Umbilical cord (tissue), 2 donors: ENCODE data around the gene MLC1. TPM values are rescaled to one million over a fixed set of nuclear protein-coding genes. Genes with fewer than 3 reads are reported as not detected.
"Not testable (repeated sequence)": the region's sequence is repeated elsewhere in the genome, so short reads cannot be mapped to it uniquely, and the experiment has no call there.

Source experiments
- DNase-seq: peaks from one replicate; pipeline ENCODE4 v3.0.0-alpha.2; 2015; ENCODE audit warnings: low spot score
- total RNA-seq: library from RNA; depleted of rRNA; stranded (reverse); fragments of >200 nt; gene quantifications from one replicate; pipeline ENCODE4 v1.2.3, GENCODE V29; 2014; ENCODE audit warnings: low replicate concordance; ENCODE audit not compliant: insufficient read depth

The MLC1 gene
- total RNA-seq, 1 donor from 2014 or later = 0.24 TPM

- peak; percentile 57 for DNase-seq
These were observed 18.9 kb upstream of the MLC1 start for GRCh38 chr22:50104141-50104544.

- DNase-seq = no peak
These were observed 17.7 kb upstream of the MLC1 start for GRCh38 chr22:50102946-50103345.

- no peak for DNase-seq
These were observed 16.8 kb upstream of the MLC1 start for GRCh38 chr22:50101870-50102565.

- DNase-seq = no peak
These were observed 12.8 kb upstream of the MLC1 start for GRCh38 chr22:50098052-50098451.

GRCh38 chr22:50092342-50092741 lies 7.1 kb upstream of the MLC1 start:
- no peak for DNase-seq

- DNase-seq = no peak
These were observed 6.0 kb upstream of the MLC1 start for GRCh38 chr22:50091092-50091768.

- no peak for DNase-seq
These were observed 5.1 kb upstream of the MLC1 start for GRCh38 chr22:50090412-50090714.

GRCh38 chr22:50089682-50090411 lies 4.6 kb upstream of the MLC1 start, which contains the start of gene MOV10L1:
MOV10L1 (plus strand) TSS chr22:50090006; CDS start chr22:50090089, 83 bp downstream.
- DNase-seq = peak; percentile 43

GRCh38 chr22:50089231-50089630 lies 4.0 kb upstream of the MLC1 start:
- DNase-seq = no peak

GRCh38 chr22:50088096-50088495 lies 2.9 kb upstream of the MLC1 start:
- no peak for DNase-seq

GRCh38 chr22:50087646-50088045 lies 2.4 kb upstream of the MLC1 start:
- no peak for DNase-seq

GRCh38 chr22:50086975-50087374 lies 1.7 kb upstream of the MLC1 start:
- not testable (repeated sequence) for DNase-seq

- DNase-seq = peak; percentile 78
These were observed 1.3 kb upstream of the MLC1 start for GRCh38 chr22:50086526-50086925.

- no peak for DNase-seq
These were observed 608 bp downstream of the MLC1 start for GRCh38 chr22:50084614-50085021.

- no peak for DNase-seq
These were observed 1.1 kb downstream of the MLC1 start for GRCh38 chr22:50084080-50084477.

GRCh38 chr22:50083462-50084079 lies 1.7 kb downstream of the MLC1 start:
- peak; percentile 52 for DNase-seq

GRCh38 chr22:50082961-50083461 lies 2.2 kb downstream of the MLC1 start:
- no peak for DNase-seq

- DNase-seq = no peak
These were observed 3.0 kb downstream of the MLC1 start for GRCh38 chr22:50082197-50082715.

GRCh38 chr22:50081426-50082196 lies 3.6 kb downstream of the MLC1 start:
- DNase-seq = no peak

- DNase-seq = no peak
These were observed 5.2 kb downstream of the MLC1 start for GRCh38 chr22:50080077-50080465.

- DNase-seq = no peak
These were observed 6.5 kb downstream of the MLC1 start for GRCh38 chr22:50078761-50079160.
